HFFc6 (cell line): ENCODE results near the gene AUTS2. TPM values are rescaled to one million over a fixed set of nuclear protein-coding genes. Genes with fewer than 3 reads are reported as not detected.

Experiments
- DNase-seq: peaks from one replicate; pipeline ENCODE4 v3.0.0-alpha.2; 2018
- H3K27ac Mint-ChIP-seq: 2 replicates; pipeline ENCODE4 v1.8.0; 2020; ENCODE audit warnings: mild to moderate bottlenecking, mixed read lengths
- H3K27me3 Mint-ChIP-seq: 2 replicates; pipeline ENCODE4 v1.8.0; 2021; ENCODE audit warnings: mild to moderate bottlenecking, moderate library complexity, mixed read lengths; ENCODE audit not compliant: insufficient read depth
- H3K36me3 Mint-ChIP-seq: 2 replicates; pipeline ENCODE4 v1.8.0; 2021; ENCODE audit warnings: low read depth, mixed read lengths
- H3K4me1 Mint-ChIP-seq: 2 replicates; pipeline ENCODE4 v1.8.0; 2020; ENCODE audit warnings: low read depth, mixed read lengths
- H3K4me3 Mint-ChIP-seq: 2 replicates; pipeline ENCODE4 v1.8.0; 2020; ENCODE audit warnings: mild to moderate bottlenecking, moderate library complexity, mixed read lengths
- H3K9me3 Mint-ChIP-seq: 2 replicates; pipeline ENCODE4 v1.8.0; 2020; ENCODE audit warnings: mild to moderate bottlenecking, mixed read lengths
- total RNA-seq, 6 experiments: library from RNA; stranded (reverse); fragmentation: NEBNext Ultra II Directional; extraction: Animal tissue kit (Norgen Biotek cat#: 25700); gene quantifications; 2 replicates in 1 of 6; 3 replicates in 5 of 6; pipeline ENCODE4 v1.2.3, GENCODE V29; 2021
- TF ChIP-seq, protein P1 (sequence below): fragments of 200-600 bp; sonication (generic); IDR thresholded peaks from 2 replicates; pipeline ENCODE4 v1.5.0; 2021; ENCODE audit warnings: antibody characterized with exemption, mild to moderate bottlenecking

The AUTS2 gene
- total RNA-seq, 6 experiments from 2014 or later, result 0.02 to 0.19 (median 0.16) TPM; not detected in 2

DNA sequence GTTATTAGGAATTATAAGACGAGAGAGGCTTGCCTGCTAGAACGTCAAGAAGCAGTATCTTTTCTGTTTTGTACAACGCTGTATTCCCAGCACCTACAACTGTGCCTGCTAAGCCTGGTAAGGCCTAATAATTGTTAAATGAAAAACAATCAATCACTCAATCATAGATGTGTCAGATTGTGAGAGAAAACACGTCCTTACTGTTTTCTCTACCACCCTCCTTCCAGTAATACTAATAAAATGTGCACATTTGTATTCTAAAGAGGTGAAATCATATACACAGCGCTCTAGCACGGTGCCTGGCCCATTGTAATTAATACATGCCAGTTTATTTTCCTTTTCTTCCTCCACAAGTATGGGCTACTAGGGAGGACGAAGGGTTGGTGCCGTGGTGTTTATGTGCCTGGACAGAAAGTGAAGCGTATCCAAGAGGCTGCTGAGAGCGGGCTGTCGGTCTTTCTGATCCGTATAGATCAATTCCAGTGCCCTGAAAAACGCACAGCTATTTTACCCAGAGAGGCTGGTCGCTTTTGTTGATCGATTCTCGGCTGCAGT is 1.5 kb upstream of the AUTS2 start:
- Mint-ChIP-seq H3K4me1 (no peaks in the 10 kb centered on the region), H3K4me3 (peak overlapping the region; percentile 51; the same call in 1 of the 2 replicates), H3K27me3 (peaks cover 7% of the 10 kb centered on the region), H3K9me3 (no peaks in the 10 kb centered on the region), H3K27ac (no peak overlapping the region), H3K36me3 (no peaks in the 10 kb centered on the region)
- DNase-seq, result no peak
- TF ChIP-seq, protein P1, sequence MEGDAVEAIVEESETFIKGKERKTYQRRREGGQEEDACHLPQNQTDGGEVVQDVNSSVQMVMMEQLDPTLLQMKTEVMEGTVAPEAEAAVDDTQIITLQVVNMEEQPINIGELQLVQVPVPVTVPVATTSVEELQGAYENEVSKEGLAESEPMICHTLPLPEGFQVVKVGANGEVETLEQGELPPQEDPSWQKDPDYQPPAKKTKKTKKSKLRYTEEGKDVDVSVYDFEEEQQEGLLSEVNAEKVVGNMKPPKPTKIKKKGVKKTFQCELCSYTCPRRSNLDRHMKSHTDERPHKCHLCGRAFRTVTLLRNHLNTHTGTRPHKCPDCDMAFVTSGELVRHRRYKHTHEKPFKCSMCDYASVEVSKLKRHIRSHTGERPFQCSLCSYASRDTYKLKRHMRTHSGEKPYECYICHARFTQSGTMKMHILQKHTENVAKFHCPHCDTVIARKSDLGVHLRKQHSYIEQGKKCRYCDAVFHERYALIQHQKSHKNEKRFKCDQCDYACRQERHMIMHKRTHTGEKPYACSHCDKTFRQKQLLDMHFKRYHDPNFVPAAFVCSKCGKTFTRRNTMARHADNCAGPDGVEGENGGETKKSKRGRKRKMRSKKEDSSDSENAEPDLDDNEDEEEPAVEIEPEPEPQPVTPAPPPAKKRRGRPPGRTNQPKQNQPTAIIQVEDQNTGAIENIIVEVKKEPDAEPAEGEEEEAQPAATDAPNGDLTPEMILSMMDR, result no peak

DNA sequence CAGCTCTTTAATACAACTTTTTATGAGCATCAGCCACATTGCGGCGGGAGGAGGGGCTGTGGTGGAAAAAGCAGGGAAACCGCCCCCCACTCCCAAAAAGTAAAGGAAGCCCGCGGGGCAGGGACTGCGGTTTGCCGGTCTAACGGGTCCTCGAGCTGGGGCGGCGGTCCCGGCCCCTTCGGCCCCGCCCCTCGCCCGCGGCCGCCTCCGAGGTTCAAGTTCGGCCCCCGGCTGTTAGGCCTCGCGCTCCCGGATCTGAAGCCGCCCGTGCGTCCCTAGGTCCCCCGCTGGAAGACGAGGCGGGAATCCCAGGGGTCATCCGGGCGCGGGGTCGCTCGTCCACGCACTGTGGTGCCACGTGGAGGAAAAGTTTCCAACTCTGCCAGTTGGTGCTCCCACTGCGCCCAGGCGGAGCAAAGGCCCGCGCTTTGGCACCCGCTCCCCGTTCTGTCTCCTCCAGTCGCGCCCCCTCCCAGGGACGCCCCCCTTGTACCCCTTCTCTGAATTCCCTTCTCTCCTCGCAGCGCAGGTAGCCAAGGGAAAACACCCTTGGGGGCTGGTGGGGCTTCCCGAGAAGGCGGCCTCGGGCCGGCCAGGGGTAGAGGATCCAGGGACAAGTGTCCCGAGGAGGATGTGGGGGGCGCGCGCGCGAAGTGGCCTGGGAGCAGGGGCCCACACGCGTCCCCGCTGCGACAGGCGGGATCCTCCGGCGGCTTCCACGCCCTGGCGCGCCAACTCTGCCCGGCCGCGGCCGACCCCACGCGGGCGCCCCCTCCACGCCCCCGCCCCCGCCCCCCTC is 798 bp upstream of the AUTS2 start:
- DNase-seq, result no peak
- Mint-ChIP-seq H3K9me3 (no peaks in the 10 kb centered on the region), H3K27ac (no peak overlapping the region), H3K4me1 (no peaks in the 10 kb centered on the region), H3K36me3 (no peaks in the 10 kb centered on the region), H3K4me3 (peak overlapping the region; percentile 51; the same call in 1 of the 2 replicates), H3K27me3 (peaks cover 7% of the 10 kb centered on the region)
- TF ChIP-seq, protein P1, result no peak

DNA sequence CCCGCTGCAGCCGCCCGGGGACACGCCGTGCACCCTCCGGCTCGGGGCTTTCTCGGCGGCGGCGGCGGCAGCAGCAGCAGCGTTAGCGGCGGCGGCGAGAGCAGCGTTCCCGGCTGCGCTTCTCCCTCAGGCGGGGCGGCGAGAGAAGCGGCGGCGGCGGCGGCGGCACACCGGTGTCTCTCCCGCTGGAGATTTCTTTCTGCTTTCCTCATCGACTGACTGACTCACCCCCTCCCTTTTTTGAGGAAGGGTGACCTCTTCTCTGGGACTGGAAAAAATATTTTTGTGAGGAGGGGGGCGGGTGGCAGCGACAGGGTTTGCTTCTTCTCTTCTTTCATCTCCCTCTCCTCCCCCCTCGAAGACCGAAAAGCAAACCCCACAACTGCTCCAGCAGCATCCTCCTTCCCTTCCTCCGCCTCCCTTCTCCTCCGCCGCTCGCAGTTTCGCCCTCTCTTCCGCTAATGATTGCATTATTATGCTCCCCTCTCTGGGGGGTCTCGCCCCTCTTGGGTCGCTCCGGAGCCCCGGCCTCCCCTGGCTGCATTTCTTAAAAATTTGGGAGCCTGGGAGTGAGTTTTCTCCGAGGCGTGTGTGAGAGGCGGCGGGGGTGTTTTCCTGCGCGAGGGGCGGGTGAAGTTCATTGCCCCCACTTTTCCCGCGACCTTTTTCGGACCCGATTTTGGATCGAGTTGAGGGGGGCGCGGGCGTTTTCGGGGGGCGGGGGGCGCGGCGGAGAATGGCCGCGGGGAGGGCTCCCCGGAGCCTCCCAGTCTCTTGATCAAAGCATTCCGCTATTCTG is 411 bp downstream of the AUTS2 start:
- H3K27me3 Mint-ChIP-seq, result peaks cover 7% of the 10 kb centered on the region
- no peak for DNase-seq
- H3K4me3 Mint-ChIP-seq, result peak overlapping the region; percentile 87
- H3K36me3 Mint-ChIP-seq, result no peaks in the 10 kb centered on the region
- H3K9me3 Mint-ChIP-seq, result no peaks in the 10 kb centered on the region
- H3K27ac Mint-ChIP-seq, result no peak overlapping the region
- TF ChIP-seq, protein P1, result no peak
- H3K4me1 Mint-ChIP-seq, result no peaks in the 10 kb centered on the region

DNA sequence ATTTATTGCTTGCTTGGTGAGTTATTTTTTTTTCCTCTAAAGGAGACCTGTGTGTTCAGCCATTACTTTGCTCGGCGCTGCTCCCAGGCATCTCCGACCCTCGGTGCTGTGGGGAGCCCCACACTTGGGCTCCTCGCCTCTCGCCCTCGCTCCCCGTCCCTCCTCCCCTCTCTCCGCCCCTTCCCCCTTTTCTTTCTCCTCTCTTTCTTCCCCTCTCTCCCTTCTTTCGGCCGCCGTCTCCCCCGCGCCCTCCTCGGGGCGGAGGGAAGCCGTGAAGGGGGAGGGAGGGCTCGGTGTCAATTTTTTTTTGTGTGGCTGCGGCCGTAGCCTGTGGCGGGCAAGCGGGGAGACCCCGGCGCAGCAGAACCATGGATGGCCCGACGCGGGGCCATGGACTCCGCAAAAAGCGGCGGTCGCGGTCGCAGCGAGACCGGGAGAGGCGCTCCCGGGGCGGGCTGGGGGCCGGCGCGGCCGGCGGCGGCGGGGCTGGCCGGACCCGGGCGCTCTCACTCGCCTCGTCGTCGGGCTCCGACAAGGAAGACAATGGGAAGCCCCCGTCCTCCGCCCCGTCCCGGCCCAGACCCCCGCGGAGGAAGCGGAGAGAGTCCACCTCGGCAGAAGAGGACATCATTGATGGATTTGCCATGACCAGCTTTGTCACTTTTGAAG is 1.1 kb downstream of the AUTS2 start:
- H3K9me3 Mint-ChIP-seq, result no peaks in the 10 kb centered on the region
- no peaks in the 10 kb centered on the region for H3K36me3 Mint-ChIP-seq
- peaks cover 7% of the 10 kb centered on the region for H3K27me3 Mint-ChIP-seq
- peak overlapping the region; percentile 87 for H3K4me3 Mint-ChIP-seq
- DNase-seq, result no peak
- no peaks in the 10 kb centered on the region for H3K4me1 Mint-ChIP-seq
- H3K27ac Mint-ChIP-seq, result no peak overlapping the region
- TF ChIP-seq, protein P1, result no peak

DNA sequence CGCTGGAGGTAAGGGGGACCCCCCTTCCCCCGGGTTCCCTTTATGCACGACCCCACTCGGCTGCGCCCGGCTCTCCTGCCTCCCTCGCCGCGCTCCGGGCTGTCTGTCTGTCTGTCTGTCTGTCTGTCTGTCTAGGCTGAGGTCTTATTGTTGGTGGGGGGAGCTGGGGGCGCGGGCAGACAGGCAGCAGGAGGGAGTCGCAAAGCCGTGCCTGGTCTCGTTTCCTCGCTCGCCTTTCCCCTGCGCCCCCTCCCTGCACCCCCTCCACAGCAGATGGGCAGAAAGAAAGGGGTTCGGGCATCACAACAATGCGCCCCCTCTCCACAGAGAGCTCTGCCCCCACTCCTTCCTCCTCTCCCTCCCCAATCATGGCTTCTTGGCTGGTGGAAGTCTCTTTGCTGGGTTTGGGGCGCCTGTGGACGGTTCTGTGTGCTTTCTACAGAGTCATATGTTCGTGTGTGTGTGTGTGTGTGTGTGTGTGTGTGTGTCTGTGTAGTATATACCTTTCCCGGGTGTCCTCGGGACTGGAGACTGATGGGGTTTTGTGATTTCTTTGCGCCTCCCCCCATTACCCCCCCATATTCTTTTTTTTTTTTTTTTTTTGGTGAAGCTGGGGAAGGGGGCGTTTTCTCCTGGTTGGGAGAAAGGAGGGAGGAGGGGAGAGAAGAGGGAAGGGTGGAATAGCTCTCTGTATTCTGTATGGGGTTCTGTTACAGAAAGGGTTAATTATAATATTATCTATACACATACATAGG is 1.9 kb downstream of the AUTS2 start:
- no peaks in the 10 kb centered on the region for H3K36me3 Mint-ChIP-seq
- H3K27ac Mint-ChIP-seq, result no peak overlapping the region
- peak overlapping the region; percentile 54; the same call in 1 of the 2 replicates for H3K4me3 Mint-ChIP-seq
- H3K4me1 Mint-ChIP-seq, result no peaks in the 10 kb centered on the region
- TF ChIP-seq, protein P1, result no peak
- H3K9me3 Mint-ChIP-seq, result no peaks in the 10 kb centered on the region
- H3K27me3 Mint-ChIP-seq, result peaks cover 7% of the 10 kb centered on the region
- DNase-seq, result no peak
